GM12878 (cell line): ENCODE data around the gene USH1C. TPM values are rescaled to one million over a fixed set of nuclear protein-coding genes. Genes with fewer than 3 reads are reported as not detected.

ENCODE experiments used
- ATAC-seq: fragments of 200-7000 bp; cut with Tn5 transposase; 3 replicates; pipeline ENCODE4 v1.9.1; 2020; ENCODE audit warnings: mild to moderate bottlenecking, moderate library complexity
- BruUV-seq: library from RNA; stranded (reverse); fragments of 400-500 nt; replicated peaks from 2 replicates; lab custom pipeline; 2021; lab: Mats Ljungman, UMichigan
- CTCF ChIA-PET: fragments of 300-600 bp; sonication (Branson Sonifier 250); formaldehyde crosslinking; extraction: SDS; loops from one replicate; lab custom pipeline; 2021; ENCODE audit warnings: inconsistent platforms; lab: Yijun Ruan, JAX
- POLR2A ChIA-PET: fragments of 350-600 bp; formaldehyde crosslinking; extraction: SDS; loops from one replicate; lab custom pipeline; 2021; ENCODE audit warnings: inconsistent platforms; lab: Charles Lee
- RAD21 ChIA-PET: fragments of 300-600 bp; sonication (Branson Sonifier 250); formaldehyde crosslinking; loops from one replicate; lab custom pipeline; 2023; ENCODE audit warnings: antibody characterized with exemption; ENCODE audit not compliant: unreplicated experiment; lab: Charles Lee
- SMC1A ChIA-PET: fragments of 300-600 bp; sonication (Branson Sonifier 250); formaldehyde crosslinking; loops from one replicate; lab custom pipeline; 2023; ENCODE audit not compliant: unreplicated experiment, uncharacterized antibody; lab: Charles Lee
- DNase-seq: peaks from one replicate; pipeline ENCODE4 v3.0.0-alpha.2; 2011; ENCODE audit warnings: low read depth, low spot score
- FAIRE-seq: peaks from 3 replicates; lab custom pipeline; 2011; peaks lifted over from hg19 to GRCh38; lab: Jason Lieb, UNC
- H2AFZ ChIP-seq: 2 replicates; pipeline ENCODE4 v1.6.0; 2011; ENCODE audit warnings: low read depth, low read length, control low read depth; ENCODE audit not compliant: control insufficient read depth
- H3K27ac ChIP-seq: 2 replicates; pipeline ENCODE4 v1.5.1; 2011; ENCODE audit warnings: control low read depth; ENCODE audit not compliant: control insufficient read depth, insufficient read depth
- H3K27me3 ChIP-seq, 2 experiments: replicated peaks in 1 of 2; 2 replicates each; pipeline versions ENCODE4 v1.6.0 to v1.6.1; 2011; ENCODE audit warnings: low read length in 1 of 2; ENCODE audit not compliant: control insufficient read depth in 2 of 2, insufficient read depth in 2 of 2
- H3K36me3 ChIP-seq, 2 experiments: 2 replicates each; pipeline ENCODE4 v1.5.1; 2011; ENCODE audit warnings: low read length in 1 of 2; ENCODE audit not compliant: control insufficient read depth in 2 of 2, insufficient read depth in 2 of 2
- H3K4me1 ChIP-seq: 2 replicates; pipeline ENCODE4 v1.6.1; 2011; ENCODE audit warnings: mild to moderate bottlenecking, low read length, moderate library complexity, mixed read lengths; ENCODE audit not compliant: control insufficient read depth, insufficient read depth
- H3K4me2 ChIP-seq: 2 replicates; pipeline ENCODE4 v1.6.0; 2011; ENCODE audit warnings: control low read depth; ENCODE audit not compliant: control insufficient read depth, insufficient read depth
- H3K4me3 ChIP-seq: fragments of 200-600 bp; sonication (generic); 2 replicates; pipeline ENCODE4 v1.5.1; 2016
- H3K79me2 ChIP-seq: 2 replicates; pipeline ENCODE4 v1.6.0; 2011; ENCODE audit warnings: low read length; ENCODE audit not compliant: control insufficient read depth, insufficient read depth
- H3K9ac ChIP-seq: 2 replicates; pipeline ENCODE4 v1.8.0; 2011; ENCODE audit warnings: low read length, control low read depth, mixed read lengths; ENCODE audit not compliant: control insufficient read depth, insufficient read depth
- H3K9me3 ChIP-seq: replicated peaks from 3 replicates; pipeline ENCODE4 v1.5.1; 2011; ENCODE audit warnings: mild to moderate bottlenecking, low read length; ENCODE audit not compliant: control insufficient read depth, insufficient read depth
- H4K20me1 ChIP-seq: 2 replicates; pipeline ENCODE4 v1.6.0; 2011; ENCODE audit not compliant: control insufficient read depth, insufficient read depth
- EGR1 ChIP-seq, 2 experiments: IDR thresholded peaks; 1 replicate in 1 of 2; 2 replicates in 1 of 2; pipeline ENCODE4 v1.6.1; 2011 to 2012; ENCODE audit warnings: low read depth in 2 of 2, low read length in 2 of 2, borderline replicate concordance in 1 of 2, mild to moderate bottlenecking in 1 of 2, moderate library complexity in 1 of 2
- EP300 ChIP-seq, 2 experiments: fragments of 150-350 bp in 1 of 2; IDR thresholded peaks; 2 replicates each; pipeline ENCODE4 v1.6.1; 2011 to 2012; ENCODE audit warnings: low read depth in 2 of 2, low read length in 2 of 2, borderline replicate concordance in 1 of 2, improper control_type of control experiment in 1 of 2, inconsistent platforms in 1 of 2; ENCODE audit not compliant: control insufficient read depth in 1 of 2
- KLF5 ChIP-seq: fragments of 450-650 bp; IDR thresholded peaks from 2 replicates; pipeline ENCODE4 v1.6.1; 2014; ENCODE audit warnings: mild to moderate bottlenecking; ENCODE audit not compliant: partially characterized antibody
- NR2C2 ChIP-seq: IDR thresholded peaks from 2 replicates; pipeline ENCODE4 v1.6.1; 2011; ENCODE audit warnings: borderline replicate concordance, low read depth; ENCODE audit not compliant: control insufficient read depth, insufficient read length
- ZNF622 ChIP-seq: fragments of 450-650 bp; IDR thresholded peaks from 2 replicates; pipeline ENCODE4 v1.6.1; 2017; ENCODE audit warnings: mild to moderate bottlenecking, inconsistent platforms
- WGBS: methylation state at CpG from one replicate; pipeline ENCODE4 v1.1.6; 2016; ENCODE audit warnings: low lambda C conversion rate; ENCODE audit not compliant: insufficient replicate concordance, insufficient coverage; ENCODE audit errors: missing lambda C conversion rate; 5-methylcytosine and 5-hydroxymethylcytosine counted together
- in situ Hi-C: fragments of 300-500 bp; cut with MboI; formaldehyde crosslinking; loops from 9 replicates; pipeline ENCODE4 v1.14.3; 2018; ENCODE audit warnings: mixed read lengths
- intact Hi-C: fragments of 100-400 bp; cut with micrococcal nuclease; formaldehyde crosslinking; loops from one replicate; pipeline ENCODE4 v1.14.2; 2022; ENCODE audit not compliant: unreplicated experiment
- polyA plus RNA-seq, 11 experiments: library from polyadenylated mRNA; depleted of rRNA in 4 of 11; unstranded in 6 of 11; stranded (reverse) in 5 of 11; fragments of >200 nt; fragmentation: Nextera tagmentation in 4 of 11; fragmentation: Illumina TruSeq in 1 of 11; extraction: Ambion mirVana in 4 of 11; extraction: Trizol in 1 of 11; gene quantifications; 1 replicate in 1 of 11; 2 replicates in 10 of 11; pipeline versions ENCODE4 v1.2.1 to v1.2.3, GENCODE V29; 2011 to 2016; ENCODE audit warnings: inconsistent platforms in 2 of 11, missing spikeins in 2 of 11, low read depth in 1 of 11
- total RNA-seq, 4 experiments: library from RNA; depleted of rRNA in 3 of 4; stranded (reverse); fragments of >200 nt in 3 of 4; fragmentation: Illumina TruSeq in 1 of 4; extraction: Trizol in 1 of 4; gene quantifications; 2 replicates each; pipeline versions ENCODE4 v1.2.1 to v1.2.3, GENCODE V29; 2013 to 2021
- TF ChIP-seq, protein P1 (sequence below): IDR thresholded peaks from 2 replicates; pipeline ENCODE4 v1.6.1; 2012; ENCODE audit warnings: low read depth, low read length, improper control_type of control experiment
- TF ChIP-seq, protein P2 (sequence below): fragments of 450-650 bp; formaldehyde crosslinking; IDR thresholded peaks from 2 replicates; pipeline ENCODE4 v1.4.0; 2022; ENCODE audit warnings: mild to moderate bottlenecking, moderate library complexity
- TF ChIP-seq, protein P3 (sequence below): IDR thresholded peaks from 2 replicates; pipeline ENCODE4 v1.6.1; 2011; ENCODE audit warnings: borderline replicate concordance, low read depth, mild to moderate bottlenecking, moderate library complexity, mixed read lengths, low read length; ENCODE audit not compliant: insufficient read depth; ENCODE audit errors: extremely low read length

Gene USH1C
- total and polyA plus RNA-seq, 10 of the 15 experiments (the other 5 are each of a cell fraction or from before 2014, with no cell fraction given): not detected

DNA sequence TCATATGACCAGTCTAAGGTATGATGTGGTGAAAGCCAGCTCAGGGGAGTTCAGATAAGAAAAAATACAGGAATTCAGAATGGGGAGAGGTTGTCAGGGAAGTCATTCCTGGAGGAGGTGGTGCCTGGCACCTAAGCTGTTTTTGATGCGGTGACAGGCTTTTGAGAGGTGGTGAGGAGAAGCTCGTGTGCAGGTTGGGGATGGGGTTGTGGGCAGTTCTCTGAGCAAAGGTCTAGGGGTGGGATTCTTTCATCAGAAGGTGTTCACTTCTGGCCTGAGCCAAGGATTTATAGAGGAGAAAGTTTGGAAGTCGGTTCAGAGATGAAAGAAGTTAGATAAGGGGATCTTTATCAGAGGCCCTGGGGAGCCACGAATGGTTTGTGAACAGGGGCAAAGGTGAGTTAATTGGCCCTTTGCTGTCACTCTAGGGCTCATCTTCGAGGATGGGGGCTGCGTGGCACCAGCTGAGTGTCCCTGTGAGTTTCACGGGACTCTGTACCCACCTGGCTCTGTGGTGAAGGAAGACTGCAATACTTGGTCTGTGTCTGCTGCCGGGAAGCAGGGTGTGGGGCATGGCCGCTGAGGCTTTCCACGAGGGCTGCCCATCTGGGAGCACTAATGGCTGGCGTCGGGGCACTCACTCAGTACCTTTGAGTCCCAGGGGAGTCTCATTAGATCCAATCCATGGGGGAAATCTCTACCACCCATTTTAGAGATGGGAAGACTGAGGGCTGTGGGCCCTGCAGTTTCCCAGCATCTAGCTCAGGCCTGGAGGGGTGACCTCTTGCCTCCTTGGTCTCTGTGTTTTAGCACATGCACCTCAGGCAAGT lies 16.3 kb upstream of the USH1C start:
- H3K9me3 ChIP-seq: no peaks in the 10 kb centered on the region
- POLR2A ChIA-PET: no interaction called here
- 37% methylated on average over 12 of the region's 12 CpGs for whole genome bisulfite sequencing
- H3K27me3 ChIP-seq: peaks cover 0 to 1% of the 10 kb centered on the region in 2 experiments; a peak in 1 of 4 replicates
- FAIRE-seq (no peak), DNase-seq (no peak)
- H3K9ac ChIP-seq: no peak overlapping the region
- RAD21 ChIA-PET: no interaction called here
- no peak overlapping the region for H3K4me3 ChIP-seq
- no peak overlapping the region for H3K4me2 ChIP-seq
- no peaks in the 10 kb centered on the region for H3K79me2 ChIP-seq
- no peaks in the 10 kb centered on the region for H3K4me1 ChIP-seq
- no peaks in the 10 kb centered on the region for H3K36me3 ChIP-seq
- SMC1A ChIA-PET: no interaction called here
- H3K27ac ChIP-seq: no peak overlapping the region
- no peaks in the 10 kb centered on the region for H4K20me1 ChIP-seq
- in situ Hi-C loops (no loop called here), intact Hi-C loops (no loop called here)
- no peak for TF ChIP-seq NR2C2
- TF ChIP-seq, protein P1, sequence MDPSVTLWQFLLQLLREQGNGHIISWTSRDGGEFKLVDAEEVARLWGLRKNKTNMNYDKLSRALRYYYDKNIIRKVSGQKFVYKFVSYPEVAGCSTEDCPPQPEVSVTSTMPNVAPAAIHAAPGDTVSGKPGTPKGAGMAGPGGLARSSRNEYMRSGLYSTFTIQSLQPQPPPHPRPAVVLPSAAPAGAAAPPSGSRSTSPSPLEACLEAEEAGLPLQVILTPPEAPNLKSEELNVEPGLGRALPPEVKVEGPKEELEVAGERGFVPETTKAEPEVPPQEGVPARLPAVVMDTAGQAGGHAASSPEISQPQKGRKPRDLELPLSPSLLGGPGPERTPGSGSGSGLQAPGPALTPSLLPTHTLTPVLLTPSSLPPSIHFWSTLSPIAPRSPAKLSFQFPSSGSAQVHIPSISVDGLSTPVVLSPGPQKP: no peak
- TF ChIP-seq, protein P2, sequence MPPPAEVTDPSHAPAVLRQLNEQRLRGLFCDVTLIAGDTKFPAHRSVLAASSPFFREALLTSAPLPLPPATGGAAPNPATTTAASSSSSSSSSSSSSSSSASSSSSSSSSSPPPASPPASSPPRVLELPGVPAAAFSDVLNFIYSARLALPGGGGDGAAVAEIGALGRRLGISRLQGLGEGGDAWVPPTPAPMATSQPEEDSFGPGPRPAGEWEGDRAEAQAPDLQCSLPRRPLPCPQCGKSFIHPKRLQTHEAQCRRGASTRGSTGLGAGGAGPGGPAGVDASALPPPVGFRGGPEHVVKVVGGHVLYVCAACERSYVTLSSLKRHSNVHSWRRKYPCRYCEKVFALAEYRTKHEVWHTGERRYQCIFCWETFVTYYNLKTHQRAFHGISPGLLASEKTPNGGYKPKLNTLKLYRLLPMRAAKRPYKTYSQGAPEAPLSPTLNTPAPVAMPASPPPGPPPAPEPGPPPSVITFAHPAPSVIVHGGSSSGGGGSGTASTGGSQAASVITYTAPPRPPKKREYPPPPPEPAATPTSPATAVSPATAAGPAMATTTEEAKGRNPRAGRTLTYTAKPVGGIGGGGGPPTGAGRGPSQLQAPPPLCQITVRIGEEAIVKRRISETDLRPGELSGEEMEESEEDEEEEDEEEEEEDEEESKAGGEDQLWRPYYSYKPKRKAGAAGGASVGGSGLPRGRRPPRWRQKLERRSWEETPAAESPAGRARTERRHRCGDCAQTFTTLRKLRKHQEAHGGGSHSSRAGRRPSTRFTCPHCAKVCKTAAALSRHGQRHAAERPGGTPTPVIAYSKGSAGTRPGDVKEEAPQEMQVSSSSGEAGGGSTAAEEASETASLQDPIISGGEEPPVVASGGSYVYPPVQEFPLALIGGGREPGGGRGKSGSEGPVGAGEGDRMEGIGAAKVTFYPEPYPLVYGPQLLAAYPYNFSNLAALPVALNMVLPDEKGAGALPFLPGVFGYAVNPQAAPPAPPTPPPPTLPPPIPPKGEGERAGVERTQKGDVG (CRISPR knock-in tag): no peak
- TF ChIP-seq ZNF622: no peak
- TF ChIP-seq KLF5: no peak
- no peak for TF ChIP-seq EP300 (IDR thresholded peaks at IDR 0.05; ENCODE audit: borderline replicate concordance in 1 of 2, control insufficient read depth in 1 of 2, low read depth in 2 of 2, low read length in 2 of 2)
- TF ChIP-seq EGR1 (IDR thresholded peaks at IDR 0.05; ENCODE audit: borderline replicate concordance in 1 of 2, low read depth in 2 of 2, low read length in 2 of 2): no peak
- TF ChIP-seq, protein P3, sequence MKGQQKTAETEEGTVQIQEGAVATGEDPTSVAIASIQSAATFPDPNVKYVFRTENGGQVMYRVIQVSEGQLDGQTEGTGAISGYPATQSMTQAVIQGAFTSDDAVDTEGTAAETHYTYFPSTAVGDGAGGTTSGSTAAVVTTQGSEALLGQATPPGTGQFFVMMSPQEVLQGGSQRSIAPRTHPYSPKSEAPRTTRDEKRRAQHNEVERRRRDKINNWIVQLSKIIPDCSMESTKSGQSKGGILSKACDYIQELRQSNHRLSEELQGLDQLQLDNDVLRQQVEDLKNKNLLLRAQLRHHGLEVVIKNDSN: no peak
- TF ChIP-seq, all 136 proteins: peak for 0
- CTCF ChIA-PET: no interaction called here
- no peak overlapping the region for H2AFZ ChIP-seq
- no TSS peak for BruUV-seq
- ATAC-seq: no peak
